Measurements from ENCODE around the gene RNF157. TPM values are rescaled to one million over a fixed set of nuclear protein-coding genes. Genes with fewer than 3 reads are reported as not detected.

The RNF157 gene
- polyA plus RNA-seq, 1 donor: 15.4 TPM

DNA sequence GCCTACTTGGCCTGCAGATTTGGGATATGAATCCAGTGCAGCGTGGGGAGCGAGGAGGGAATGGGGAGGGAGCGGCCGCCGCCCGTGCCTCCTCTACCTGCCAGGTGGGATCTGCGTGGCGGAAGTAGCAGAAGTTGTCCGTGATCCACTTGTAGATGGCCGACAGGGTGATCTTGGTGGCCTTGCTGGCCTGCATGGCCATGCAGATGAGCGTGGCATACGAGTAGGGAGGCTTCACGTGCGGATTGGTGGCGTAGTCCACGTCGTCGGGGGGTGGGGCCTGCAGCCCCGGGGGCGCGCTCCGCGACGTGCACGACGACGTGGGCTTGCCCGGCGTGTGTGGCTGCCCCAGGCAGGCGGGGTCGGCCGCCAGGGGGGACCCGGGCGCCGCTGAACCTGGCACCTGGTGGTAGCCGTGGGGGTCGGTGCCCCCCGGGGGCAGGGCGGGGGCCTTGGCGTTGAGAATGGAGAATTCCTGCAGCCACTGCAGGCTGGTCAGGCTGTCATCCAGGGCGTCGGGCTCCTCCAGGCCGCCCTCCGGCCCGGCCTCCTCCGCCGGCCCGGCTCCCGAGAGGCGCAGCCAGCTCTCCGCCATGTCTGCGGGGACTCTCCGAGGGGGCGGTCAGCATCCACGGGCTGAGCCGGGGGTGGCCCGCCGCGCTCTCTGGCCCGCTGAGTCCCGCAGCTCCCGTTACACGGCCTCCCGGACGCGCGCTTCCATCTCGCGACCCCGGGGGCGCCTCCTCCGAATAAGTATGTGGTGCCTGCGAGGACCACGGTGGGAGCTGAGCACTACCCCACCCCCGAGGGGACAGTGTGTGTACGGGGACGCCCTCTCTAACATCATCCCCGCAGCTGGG lies 100.3 kb downstream of the RNF157 start:
- no peak for DNase-seq

GRCh38 chr17:76138896-76139752 lies 101.2 kb downstream of the RNF157 start:
- no peak for DNase-seq

DNA sequence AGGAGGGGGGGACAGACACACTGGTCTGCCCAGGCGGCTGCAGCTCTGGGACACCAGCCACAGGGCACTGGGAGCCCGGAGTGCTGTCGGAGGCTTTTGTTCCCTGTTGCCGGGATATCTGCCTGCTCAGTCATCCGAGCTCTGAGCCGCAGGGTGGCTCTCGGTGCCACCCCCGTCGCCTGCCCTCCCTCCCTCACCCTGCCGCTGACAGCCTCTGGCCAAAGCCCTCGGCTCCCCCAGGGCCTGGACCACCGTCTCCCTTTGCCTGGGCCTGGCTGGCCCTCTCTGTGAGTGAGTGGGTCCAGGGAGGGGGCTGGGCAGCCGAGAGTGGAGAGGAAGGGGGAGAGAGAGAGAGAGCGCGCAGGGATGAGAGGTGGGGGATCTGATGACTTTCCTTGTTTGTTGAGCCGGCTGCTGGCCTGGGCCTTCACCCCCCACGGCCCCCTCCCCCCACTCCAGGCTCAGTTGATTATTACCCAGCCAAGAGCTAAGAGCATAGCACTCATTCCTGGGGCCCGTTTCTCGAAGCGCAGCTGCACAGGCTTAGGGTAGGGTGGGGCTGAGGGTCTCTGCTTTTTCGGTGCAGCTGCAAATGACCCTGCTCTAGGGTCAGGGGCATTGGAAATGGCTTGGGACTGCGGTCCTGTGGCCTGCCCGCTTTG lies 101.9 kb downstream of the RNF157 start:
- no peak for DNase-seq

GRCh38 chr17:76137351-76138233 lies 102.7 kb downstream of the RNF157 start:
- DNase-seq: no peak

DNA sequence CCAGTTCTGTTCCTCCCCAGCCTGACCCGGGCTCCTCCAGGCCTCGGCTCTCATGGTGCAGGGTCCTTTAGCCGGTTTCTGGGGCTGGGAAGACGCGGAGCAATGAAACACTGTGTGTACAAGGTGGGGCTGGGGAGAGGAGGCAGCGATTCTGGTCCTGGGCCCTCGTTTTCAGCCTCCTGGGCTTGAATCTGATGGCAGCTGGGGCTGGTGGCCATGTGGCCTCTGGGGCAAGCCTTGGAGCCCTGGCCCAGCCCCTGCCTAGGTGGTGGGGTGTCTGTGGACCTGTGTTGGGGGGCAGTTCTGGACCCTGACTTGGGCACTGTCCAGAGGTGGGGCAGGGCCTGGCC lies 103.3 kb downstream of the RNF157 start:
- DNase-seq: no peak

GRCh38 chr17:76136276-76137000 lies 103.9 kb downstream of the RNF157 start:
- no peak for DNase-seq

DNA sequence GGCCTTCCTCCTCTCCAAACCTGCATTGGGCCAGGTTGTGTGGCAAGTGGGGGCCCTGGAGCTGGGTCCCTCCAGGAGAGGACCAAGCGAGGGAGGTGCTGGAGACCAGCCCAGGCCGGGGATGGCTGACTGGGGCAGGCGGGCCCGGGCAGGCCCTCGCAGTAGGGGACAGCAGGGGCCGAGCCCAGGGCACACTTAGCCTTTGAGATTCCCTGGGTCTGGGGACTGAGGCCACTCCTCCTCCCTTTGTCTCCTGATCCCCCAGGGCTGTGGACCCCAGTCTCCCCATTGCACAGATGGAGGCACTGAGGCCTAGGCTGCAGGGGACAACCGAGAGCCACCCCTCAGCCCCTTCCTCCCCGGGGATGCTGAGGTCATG lies 104.5 kb downstream of the RNF157 start:
- no peak for DNase-seq

GRCh38 chr17:76134911-76135809 lies 105.1 kb downstream of the RNF157 start:
- no peak for DNase-seq

GRCh38 chr17:76132574-76133338 lies 107.5 kb downstream of the RNF157 start:
- no peak for DNase-seq

DNA sequence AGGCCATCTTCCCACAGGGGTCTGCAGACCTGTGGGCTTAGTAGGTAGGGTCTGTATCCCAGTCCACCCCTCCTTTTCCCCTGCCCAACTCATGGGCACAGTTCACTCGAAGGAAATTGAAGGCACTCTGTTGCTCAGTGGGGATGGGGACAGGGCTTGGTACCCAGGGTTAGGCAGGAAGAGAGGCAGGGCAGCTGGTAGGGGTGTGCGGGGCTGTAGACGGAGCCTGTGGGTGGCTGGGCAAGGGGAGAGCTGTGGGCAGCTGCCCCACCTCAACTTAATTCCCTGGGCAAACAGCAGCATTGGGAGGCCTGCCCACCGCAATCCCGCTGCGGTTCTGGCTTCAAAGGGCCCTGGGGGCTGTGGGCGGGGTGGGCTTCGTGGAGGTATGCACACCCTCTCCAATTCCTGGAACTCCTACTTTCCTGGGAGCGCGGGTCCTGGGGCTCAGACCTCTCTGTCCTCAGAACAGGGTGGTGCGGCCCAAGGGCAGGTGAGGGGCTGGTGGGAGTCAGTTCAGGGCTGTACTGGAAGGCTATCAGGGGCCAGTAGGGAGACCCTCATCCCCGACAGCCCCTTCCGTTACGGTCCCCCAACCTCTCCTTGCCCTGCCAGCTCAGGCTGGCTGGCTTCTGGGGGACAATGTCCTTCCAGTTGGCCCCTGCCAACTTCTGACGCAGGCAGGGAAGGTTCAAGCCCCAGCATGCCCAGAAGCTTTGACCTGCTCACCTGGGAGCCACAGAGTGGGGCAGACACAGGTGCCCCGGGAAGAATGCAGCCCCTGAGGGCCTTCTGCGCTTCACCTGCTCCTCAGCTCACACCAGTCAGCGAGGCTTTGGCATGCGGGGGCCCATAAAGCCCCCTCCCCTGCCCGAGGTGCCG lies 108.4 kb downstream of the RNF157 start:
- DNase-seq: no peak

- DNase-seq: no peak
Measured at GRCh38 chr17:76131051-76131691, 109.1 kb downstream of the RNF157 start.

- no peak for DNase-seq
Measured at GRCh38 chr17:76130473-76130872, 109.8 kb downstream of the RNF157 start.

GRCh38 chr17:76125922-76126321 lies 114.4 kb downstream of the RNF157 start:
- DNase-seq: no peak

GRCh38 chr17:76125391-76125675 lies 115.0 kb downstream of the RNF157 start:
- DNase-seq: no peak

GRCh38 chr17:76124582-76125390 lies 115.5 kb downstream of the RNF157 start:
- DNase-seq: no peak

- DNase-seq: no peak
Measured at GRCh38 chr17:76123749-76124581, 116.3 kb downstream of the RNF157 start.

DNA sequence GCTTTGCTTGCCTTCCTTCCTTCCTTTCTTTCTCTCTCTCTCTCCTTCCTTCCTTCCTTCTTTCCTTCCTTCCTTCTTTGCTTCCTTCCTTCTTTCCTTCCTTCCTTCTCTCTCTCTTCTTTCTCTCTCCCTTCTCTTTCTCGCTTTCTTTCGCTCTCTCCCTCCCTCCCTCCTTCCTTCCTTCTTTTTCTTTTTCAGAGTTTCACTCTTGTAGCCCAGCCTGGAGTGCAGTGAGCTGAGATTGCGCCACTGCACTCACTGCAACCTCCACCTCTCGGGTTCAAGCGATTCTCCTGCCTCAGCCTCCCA lies 117.1 kb downstream of the RNF157 start:
- DNase-seq: no peak
